Activated CD4-positive, alpha-beta T cell treated with anti-CD3 and anti-CD28 coated beads for 4 hours (primary cell): Measurements from ENCODE around the gene GLS.
A peak's percentile ranks its signal among the peaks of the same experiment; 100 is the strongest.
"Not testable (repeated sequence)": the region's sequence is repeated elsewhere in the genome, so short reads cannot be mapped to it uniquely, and the experiment has no call there.

Experiments
- DNase-seq, 2 donors: peaks; one replicate each; pipeline ENCODE4 v3.0.0-alpha.2; 2020

The GLS gene

DNA sequence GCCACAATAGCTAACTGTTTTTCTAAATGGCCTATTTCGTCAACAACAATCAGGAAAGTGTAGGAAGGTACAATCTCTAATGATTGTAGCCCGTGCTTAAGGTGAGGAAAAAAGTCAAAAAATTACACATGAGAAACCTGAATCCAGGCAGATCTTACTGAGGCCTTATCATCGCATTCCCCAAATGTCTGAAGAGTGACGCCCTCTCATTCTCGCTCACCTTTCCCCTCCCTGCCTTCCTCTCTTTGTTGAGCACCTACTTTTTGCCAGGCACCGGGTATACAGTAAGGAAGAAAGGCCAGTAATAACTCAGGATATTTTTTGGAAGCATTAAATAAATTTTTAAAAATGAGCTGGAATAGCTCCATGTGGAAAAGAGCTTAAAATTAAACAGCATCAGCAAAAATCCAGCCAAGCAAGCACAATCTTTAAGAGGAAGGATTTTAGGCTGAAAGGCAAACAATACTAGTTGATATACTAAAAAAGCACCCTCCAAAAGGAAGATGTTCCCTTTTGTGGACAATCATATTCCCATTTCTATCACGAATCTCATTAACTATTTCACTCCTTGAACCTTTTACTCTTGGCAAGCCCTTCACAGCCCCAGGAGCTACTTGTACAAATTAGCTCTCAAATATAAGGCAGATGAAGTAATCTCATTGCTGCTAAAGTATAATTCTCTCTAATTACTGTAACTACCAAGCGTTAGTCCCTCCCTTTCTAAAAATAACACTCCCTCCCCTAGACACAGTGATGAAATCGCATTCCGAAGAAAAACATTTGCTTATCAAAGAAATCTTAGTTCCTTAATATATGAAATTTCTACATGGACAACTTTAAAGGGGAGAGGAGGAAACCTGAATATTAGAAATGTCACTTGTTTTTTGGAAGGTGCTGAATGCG, 93.4 kb downstream of the GLS start:
- no peak for DNase-seq

DNA sequence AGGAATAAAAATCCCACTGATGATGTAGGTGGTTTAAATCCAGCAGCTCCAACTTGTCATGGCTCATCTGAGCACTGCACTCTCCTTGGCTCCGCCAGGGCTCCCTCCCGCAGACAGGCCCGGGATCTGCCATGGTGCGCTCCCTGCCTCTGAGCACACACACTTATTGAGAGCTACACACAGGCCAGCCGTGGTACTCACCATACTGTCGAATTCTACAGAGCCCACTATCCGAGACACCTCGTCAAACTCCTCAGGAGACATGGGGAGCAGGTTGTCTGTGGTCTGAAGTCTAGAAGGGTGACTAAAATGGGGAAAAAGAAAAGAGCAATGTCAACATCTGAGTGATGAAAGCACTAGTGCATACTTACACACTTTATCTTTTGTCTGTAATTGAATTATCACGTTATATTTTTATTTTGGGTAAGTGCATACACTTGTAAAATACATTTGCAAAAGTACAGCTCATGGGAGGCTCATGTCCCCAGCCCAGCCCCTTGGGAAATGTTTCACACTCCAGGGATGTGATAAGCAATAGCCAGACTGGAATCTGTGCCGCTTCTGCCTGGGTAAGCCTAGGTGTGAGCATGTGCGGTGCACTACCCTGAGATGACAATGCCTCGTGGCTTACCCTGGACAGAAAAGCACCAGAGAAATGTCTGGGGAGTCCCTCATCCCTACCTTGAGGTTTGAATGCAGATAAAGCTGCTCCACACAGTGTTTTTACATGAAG, 94.2 kb downstream of the GLS start:
- no peak for DNase-seq

DNA sequence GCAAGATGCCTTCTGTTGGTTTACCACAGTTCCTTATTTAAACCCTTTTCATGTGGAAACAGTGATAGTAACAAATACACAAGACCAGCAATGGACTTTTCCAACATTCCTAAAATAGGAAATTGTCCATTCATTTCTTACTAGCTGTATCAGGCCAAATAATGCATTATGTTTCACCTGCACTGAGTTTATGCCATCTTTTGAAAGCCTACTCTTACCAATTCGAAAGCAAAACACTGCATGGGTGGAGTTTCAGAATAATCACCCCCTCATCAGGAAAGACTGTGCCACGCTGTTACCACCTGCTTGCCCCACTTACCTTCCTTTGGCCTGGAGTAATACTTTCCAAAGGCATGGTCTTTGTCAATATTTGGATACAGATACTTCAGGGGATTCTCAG, 95.9 kb downstream of the GLS start:
- no peak for DNase-seq

GRCh38 chr2:190977505-190977904, 96.9 kb downstream of the GLS start:
- DNase-seq = no peak

DNA sequence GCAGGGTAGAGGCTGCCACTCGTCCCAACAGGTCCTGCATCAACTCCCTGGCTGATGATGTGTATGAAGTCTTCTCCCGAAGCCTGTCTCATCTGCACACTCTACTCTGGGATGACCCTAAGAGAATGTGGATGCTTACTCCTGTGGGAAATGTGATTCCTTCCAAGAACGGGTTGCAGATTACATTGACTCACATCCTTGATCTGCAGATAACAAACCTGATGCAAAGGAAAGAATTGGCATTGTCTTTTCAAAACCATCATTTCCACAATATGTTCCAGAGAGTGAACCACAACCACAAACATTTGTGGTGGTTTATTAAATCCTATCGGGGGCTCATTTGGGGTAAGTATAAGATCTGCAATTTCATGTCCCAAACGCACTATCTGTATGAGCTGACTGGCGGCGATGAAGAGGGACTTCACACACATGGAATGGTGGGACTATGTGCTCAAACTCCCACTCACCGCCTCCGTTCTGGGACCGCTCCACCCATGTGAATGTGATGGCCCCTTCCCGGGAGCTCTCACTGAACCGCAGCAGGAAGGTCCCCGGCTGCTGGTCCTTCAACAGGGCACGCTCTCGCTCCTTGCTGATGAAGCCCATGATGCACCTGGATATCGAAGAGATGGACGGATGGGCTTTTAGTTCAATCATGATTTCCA, 97.9 kb downstream of the GLS start:
- no peak for DNase-seq

- DNase-seq = no peak
These were observed 99.4 kb downstream of the GLS start for GRCh38 chr2:190979906-190980629.

DNA sequence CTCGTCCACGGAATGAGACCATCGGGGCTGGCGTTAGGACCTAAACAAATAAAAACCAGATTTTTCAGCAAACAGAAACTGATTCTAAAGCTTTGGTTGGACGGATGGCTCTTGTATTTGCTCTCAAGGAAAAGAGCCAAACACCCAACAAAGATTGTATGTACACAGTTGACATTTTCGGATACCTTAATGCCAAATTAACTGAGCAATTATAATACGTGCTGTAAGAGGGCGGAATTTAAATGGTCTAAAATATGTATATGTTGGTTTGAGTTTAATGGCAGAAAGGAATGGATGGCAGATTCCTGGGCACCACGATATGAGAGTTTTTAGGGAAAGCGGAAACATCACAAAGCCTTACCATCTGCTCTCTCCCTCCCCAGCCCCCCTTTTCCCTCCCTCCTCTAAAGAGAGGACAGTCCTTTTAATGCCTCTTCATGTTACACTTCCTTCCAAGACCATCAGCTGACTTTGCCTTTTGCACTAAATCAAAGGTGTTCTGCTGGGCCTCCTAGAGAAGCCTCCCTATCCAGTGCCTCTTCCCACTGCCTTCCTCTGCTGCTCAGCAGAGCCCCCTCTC, 100.1 kb downstream of the GLS start:
- no peak for DNase-seq

GRCh38 chr2:190981333-190981732, 100.7 kb downstream of the GLS start:
- no peak for DNase-seq

DNA sequence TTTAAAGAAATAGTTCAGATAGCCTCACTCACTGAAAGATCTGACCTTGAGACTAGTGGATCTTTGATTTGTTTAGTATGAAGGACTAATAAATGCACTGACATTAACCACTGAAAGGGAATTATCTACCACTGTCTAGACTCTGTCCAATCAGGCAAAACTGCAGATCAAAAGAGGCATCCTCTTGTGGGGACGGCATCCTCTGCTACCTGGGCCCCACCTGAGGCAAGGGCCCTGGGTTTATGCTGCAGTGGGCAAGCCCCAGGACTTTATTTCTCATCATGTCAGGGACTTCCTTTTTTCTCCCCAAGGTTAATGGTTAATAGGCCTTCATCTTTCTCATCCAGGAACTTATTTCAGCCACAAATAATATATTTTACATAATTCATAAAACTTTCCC, 101.1 kb downstream of the GLS start:
- DNase-seq = no peak

- DNase-seq = no peak
These were observed 101.8 kb downstream of the GLS start for GRCh38 chr2:190982262-190983034.

DNA sequence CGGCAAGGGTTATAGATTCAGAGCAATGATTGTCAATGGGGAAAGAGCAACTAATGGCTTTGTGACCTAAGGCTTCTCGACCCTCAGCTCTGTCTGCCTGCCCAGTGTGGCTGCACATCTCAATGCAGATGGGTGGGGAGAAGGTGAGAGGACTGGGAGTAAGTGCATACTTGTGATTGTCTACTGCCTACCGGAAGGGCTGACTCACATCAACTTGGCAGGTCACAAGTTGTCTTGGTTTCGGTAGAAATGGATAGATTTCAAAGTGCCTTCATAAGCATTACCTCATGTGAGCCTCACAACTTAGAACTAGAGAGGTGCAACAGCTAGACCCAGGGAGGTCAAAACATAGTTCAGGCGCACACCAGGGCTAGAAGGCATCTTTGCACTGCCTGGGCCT, 104.0 kb downstream of the GLS start:
- no peak for DNase-seq

GRCh38 chr2:190986221-190986953, 105.8 kb downstream of the GLS start:
- no peak for DNase-seq

DNA sequence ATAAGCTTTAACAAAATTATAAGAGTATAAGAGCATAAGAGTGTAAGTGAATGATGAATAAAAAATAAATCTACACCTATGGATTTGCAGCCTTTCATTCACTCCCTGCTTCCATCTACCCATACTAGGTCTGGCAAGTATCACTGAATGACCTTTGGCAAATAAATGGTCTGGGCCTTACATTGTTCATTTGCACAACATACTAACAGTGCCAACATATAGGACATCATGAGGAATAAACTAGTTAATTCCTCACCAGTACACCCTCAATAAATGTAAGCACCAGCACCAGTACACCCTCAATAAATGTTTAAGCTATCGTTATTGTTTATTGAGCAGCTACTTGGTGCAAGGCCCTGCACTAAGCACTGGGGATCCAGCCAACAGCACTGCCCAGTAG, 106.5 kb downstream of the GLS start:
- no peak for DNase-seq

- no peak for DNase-seq
These were observed 107.3 kb downstream of the GLS start for GRCh38 chr2:190987938-190988337.

DNA sequence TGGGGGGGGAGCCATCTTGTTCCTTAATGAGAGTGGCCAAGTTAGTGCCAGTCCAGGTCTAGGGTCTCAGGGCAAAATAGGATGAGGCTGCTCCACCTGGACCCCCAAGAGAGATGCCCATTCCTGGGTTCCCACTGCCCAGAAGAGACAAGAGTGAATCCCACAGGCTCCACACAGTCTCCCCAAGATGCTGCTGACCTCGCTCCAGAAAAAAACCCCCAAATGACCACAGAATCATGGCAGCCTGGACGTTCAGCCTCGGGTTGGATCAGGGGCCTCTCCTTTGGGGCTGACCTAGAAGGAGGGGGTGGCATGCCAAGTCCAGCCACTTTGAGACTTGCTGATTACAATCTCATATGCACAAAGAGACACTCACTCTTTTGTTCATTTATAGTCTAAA, 108.3 kb downstream of the GLS start:
- DNase-seq = no peak

- DNase-seq = no peak
These were observed 109.5 kb downstream of the GLS start for GRCh38 chr2:190990132-190990531.

DNA sequence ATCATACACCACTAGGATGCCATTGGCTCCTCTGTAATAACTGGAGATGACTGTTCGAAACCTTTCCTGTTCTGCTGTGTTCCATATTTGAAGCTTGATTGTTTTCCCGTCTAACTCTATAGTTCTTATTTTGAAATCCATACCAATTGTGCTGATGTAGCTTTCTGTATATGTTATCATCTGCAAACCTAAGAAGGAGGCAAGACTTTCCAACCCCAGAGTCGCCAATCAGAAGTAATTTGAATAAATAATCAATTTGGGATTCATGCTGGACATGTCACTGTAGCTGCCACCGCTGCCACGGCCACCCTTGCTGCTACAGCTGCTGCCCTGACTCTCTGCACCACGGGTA, 112.6 kb downstream of the GLS start:
- no peak for DNase-seq

GRCh38 chr2:190994148-190994547, 113.5 kb downstream of the GLS start:
- no peak for DNase-seq

DNA sequence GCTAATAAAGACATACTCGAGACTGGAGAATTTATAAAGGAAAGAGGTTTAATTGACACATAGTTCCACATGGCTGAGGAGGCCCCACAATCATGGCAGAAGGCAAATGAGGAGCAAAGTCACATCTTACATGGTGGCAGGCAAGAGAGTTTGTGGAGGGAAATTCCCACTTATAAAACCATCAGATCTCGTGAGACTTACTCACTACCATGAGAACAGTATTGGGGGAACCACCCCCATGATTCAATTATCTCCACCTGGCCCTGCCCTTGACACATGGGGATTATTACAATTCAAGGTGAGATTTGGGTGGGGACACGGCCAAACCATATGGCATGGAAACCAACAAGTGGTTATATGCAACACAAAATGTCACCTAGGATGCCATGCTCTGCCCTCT, 114.7 kb downstream of the GLS start:
- not testable (repeated sequence) for DNase-seq

GRCh38 chr2:190996338-190996946, 115.8 kb downstream of the GLS start:
- DNase-seq = peak; percentile 29 to 35

DNA sequence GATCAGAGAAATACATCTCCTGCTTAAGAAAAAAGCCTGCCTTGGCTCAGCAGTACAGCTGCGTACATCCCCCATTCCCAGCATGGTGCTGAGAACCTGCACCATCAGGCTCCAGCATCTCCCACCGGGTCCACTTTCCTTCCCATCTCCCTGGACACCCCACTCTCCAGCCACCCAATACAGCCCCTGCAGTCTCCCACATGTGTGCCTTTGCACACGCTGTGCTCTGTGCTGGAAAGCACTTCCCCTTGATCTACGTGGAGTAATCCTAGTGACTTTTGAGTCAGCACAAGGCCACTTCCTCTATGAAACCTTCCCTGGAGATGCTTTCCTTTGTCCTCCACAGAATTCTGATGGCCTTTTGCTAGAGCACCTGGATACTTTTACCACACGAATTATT, 116.3 kb downstream of the GLS start:
- DNase-seq = no peak
